Measurements from ENCODE around the gene AKR1C4.
"Not testable (repeated sequence)": the region's sequence is repeated elsewhere in the genome, so short reads cannot be mapped to it uniquely, and the experiment has no call there.

AKR1C4 gene

DNA sequence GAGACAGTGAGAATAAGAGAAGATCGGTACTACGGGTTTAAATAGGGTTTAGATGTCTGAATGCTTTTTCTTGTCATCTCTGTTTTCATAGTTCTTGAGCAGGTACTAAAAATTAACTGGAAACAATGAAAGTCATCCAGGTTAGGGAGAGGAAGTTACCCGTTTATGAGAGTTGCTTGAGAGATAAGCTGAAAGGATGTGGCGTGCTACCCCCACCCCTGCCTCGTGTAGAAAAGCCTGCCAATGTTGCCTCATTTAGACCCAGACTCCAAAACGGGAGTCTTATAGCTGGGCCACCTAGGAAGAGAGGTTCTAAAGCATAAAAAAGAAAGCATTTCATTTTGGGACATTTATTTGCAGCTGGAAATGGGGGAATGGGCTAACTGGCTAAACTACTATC, 10.2 kb downstream of the AKR1C4 start:
- DNase-seq (ENCODE audit: low spot score), result no peak

- not testable (repeated sequence) for DNase-seq (ENCODE audit: low spot score)
Observed at GRCh38 chr10:5209776-5210175, 13.1 kb downstream of the AKR1C4 start.

DNA sequence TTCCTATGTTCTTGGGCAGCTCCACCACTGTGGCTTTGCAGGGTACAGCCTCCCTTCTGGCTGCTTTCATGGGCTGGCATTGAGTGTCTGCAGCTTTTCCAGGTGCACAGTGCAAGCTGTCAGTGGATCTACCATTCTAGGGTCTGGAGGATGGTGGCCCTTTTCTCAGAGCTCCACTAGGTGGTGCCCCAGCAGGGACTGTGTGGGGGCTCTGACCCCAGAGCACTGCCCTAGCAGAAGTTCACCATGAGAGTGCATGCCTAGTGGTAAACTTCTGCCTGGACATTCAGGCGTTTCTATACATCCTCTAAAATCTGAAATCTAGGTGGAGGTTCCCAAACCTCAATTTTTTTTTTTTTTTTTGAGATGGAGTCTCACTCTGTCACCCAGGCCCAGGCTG, 13.6 kb downstream of the AKR1C4 start:
- DNase-seq (ENCODE audit: low spot score), result not testable (repeated sequence)

GRCh38 chr10:5211696-5212536, 15.3 kb downstream of the AKR1C4 start:
- DNase-seq (ENCODE audit: low spot score), result no peak

DNA sequence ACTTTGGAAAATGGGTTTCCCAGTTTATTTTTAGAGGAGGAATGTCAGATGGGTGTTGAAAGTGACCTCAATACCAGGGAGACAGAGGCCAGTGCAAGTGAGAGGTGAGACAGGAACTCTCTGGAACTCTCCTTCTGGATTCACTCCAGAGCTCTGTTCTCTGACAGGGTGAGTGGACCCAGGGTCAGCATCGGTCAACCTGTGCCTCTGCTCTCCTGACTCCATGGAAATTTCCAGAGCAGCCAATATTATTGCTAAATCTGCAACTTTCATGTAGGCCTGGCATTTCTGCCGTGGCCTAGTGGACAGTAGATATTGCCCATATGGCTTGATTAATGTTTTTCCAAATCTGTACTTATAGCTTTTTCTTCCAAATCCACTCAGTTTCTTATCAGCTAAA, 20.2 kb downstream of the AKR1C4 start:
- no peak for DNase-seq (ENCODE audit: low spot score)

DNA sequence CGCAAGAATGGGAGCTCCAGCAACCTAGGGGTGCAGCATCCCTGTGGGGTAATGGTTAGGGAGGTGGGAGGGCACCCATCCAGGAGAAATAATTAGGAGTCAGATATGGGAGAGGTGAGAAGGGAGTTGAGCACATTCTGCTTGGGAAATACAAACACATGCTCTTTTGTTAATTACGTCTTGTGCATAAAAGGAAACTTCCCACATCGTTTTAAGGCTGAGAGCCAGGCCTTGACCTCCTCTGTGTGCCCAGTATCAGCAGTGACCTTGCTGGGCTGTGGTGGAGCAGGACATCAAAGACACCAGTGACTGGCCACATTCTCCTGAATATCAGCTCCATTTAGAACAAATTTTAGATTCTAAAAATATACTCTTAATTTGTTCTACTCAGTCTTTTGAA, 22.6 kb downstream of the AKR1C4 start:
- no peak for DNase-seq (ENCODE audit: low spot score)

DNA sequence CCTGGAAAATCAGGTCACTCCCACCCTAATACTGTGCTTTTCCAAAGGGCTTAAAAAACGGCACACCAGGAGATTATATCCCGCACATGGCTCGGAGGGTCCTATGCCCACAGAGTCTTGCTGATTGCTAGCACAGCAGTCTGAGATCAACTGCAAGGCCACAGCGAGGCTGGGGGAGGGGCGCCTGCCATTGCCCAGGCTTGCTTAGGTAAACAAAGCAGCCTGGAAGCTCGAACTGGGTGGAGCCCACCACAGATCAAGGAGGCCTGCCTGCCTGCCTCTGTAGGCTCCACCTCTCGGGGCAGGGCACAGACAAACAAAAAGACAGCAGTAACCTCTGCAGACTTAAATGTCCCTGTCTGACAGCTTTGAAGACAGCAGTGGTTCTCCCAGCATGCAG, 26.3 kb downstream of the AKR1C4 start:
- DNase-seq (ENCODE audit: low spot score), result not testable (repeated sequence)

DNA sequence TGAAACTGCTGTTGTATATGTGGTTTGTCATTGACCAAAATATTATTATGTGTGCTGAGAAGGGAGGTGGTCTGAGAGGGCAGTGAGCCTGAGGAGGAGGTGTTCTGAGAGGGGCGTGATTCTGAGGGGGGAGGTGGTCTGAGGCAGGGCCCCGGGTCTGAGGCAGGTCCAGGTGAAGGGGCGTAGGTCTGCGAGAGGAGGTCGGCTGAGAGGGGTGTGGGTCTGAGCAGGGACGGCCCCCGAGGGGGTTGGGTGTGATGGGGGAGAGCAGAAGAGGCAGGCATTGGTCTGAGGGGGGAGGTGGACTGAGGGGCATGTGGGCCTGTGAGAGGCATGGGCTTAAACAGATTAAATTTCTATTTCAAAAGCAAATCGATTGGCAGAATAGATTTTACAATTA, 32.4 kb downstream of the AKR1C4 start:
- DNase-seq (ENCODE audit: low spot score), result no peak

DNA sequence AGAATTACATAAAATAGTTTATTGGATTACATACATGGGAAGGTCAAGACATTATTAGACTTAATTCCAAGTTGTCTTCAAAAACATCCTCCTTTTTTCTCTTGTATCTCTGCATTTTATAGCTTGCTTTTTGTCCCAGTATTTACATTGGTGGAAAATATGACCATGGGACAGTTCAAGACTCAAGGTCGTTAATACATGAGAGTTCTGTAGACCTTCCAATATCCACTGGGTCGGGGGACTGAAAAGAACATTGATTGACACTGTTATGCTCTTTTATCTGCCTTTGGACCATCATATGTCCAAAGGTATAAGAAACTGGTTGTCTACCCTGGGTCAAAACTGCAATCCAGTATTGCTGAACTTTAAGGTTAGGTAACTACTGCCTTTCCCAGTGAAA, 36.7 kb downstream of the AKR1C4 start:
- no peak for DNase-seq (ENCODE audit: low spot score)

- peak; percentile 28 for DNase-seq (ENCODE audit: low spot score)
Observed at GRCh38 chr10:5234106-5234860, 37.6 kb downstream of the AKR1C4 start.

GRCh38 chr10:5237541-5237940, 40.9 kb downstream of the AKR1C4 start:
- DNase-seq (ENCODE audit: low spot score), result not testable (repeated sequence)

DNA sequence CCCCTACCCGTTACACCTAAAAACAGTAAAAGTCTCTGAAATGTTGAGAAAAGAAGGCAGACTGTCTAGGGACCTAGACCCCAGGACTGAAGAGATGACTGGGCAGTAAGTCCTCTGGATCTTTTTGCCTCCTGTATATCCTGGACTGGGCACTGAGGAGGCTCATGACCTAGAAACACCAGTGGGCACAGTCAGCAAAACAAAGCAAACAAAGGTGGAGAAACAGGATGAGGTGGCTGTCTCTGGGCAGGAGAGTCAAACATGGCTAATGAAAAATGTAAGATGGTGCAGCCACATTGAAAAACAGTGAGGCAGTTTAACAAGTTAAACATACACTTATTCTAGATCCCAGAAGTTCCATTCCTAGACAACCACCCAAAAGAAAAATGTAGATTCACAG, 45.9 kb downstream of the AKR1C4 start:
- DNase-seq (ENCODE audit: low spot score), result no peak

GRCh38 chr10:5243521-5243987, 46.9 kb downstream of the AKR1C4 start:
- no peak for DNase-seq (ENCODE audit: low spot score)

- no peak for DNase-seq (ENCODE audit: low spot score)
Observed at GRCh38 chr10:5252177-5253037, 55.8 kb downstream of the AKR1C4 start.

DNA sequence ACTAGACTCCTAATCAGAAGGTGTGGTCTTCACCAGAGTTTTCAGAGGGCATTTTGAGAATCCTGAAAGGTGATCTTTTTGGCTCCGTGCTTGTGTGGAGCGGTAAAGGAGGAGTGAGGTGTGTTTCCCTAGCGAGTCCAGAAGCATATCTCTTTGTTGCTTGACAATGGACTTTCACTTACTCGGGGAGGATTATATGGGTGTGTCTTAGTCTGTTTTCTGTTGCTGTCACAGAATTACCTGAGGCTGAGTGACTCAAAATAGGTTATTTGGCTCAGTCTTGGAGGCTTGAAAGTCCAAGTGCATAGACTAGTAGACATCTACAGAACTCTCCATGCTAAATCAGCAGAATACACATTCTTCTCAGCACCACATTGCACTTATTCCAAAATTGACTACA, 57.9 kb downstream of the AKR1C4 start:
- no peak for DNase-seq (ENCODE audit: low spot score)

DNA sequence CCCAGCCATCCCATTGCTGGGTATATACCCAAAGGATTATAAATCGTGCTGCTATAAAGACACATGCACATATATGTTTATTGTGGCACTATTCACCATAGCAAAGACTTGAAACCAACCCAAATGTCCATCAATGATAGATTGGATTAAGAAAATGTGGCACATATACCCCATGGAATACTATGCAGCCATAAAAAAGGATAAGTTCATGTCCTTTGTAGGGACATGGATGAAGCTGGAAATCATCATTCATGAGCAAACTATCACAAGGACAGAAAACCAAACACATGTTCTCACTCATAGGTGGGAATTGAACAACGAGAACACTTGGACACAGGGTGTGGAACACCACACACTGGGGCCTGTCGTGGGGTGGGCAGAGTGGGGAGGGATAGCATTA, 61.1 kb downstream of the AKR1C4 start:
- not testable (repeated sequence) for DNase-seq (ENCODE audit: low spot score)

DNA sequence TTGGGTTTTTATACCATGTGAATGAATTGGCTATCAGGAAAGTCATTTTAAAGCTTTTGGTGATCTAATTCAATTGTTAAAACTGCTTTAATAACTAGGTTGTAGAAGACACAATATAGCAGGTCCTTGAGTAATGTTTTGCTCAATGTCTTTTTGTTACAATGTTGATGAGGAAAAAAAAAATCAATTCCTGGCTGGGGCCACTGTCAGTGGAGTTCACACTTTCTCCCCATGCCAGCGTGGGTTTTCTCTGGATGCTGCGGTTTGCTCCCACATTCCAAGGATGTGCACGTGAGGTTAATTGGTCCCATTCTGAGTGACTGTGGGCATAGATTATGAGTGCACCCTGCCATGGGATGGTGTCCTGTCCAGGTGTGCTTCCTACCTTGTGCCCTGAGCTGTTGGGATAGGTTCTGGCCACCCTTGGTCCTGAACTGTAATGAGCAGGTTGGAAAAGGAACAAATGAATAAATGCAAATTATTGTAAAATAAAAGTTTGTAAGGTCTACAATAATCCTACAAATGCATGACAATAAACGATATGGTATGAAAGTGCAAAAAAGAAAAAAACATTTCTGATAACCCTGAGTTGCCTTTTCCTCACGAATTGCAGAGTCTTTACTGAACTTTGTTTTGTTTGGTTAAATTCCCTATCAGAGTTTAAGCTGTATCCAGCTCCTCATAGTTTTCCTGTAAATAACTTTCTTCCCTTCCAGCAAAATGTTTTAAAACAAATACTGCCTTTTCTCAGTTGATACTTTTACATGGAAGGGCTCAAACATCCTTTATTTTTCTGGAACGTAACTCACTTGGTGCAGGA, 62.7 kb downstream of the AKR1C4 start:
- DNase-seq (ENCODE audit: low spot score), result no peak

- no peak for DNase-seq (ENCODE audit: low spot score)
Observed at GRCh38 chr10:5259952-5260578, 63.4 kb downstream of the AKR1C4 start.

- no peak for DNase-seq (ENCODE audit: low spot score)
Observed at GRCh38 chr10:5260828-5261227, 64.2 kb downstream of the AKR1C4 start.

- no peak for DNase-seq (ENCODE audit: low spot score)
Observed at GRCh38 chr10:5265139-5265538, 68.5 kb downstream of the AKR1C4 start.

DNA sequence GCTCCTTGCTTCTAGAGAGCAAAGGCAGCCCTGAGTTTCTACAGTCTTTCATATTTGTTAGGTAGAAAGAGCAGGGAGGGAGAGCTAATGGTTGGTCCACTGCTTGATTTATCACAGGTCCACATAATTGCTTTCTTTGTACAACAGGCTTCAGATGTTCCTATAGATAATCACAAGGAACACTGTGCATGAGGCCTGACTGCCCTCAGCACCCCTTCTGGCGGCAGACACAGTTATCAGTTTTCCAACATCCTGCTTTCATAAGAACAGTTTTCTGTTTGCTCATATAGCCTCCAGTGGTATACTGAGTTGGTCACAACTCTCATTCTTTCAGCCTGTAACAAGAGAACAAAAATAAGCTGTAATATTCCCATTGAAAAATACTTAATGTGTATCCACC, 69.7 kb downstream of the AKR1C4 start:
- DNase-seq (ENCODE audit: low spot score), result no peak
